ENCODE results near the gene IL12B. TPM values are rescaled to one million over a fixed set of nuclear protein-coding genes. Genes with fewer than 3 reads are reported as not detected.
"Not testable (repeated sequence)": the region's sequence is repeated elsewhere in the genome, so short reads cannot be mapped to it uniquely, and the experiment has no call there.

Gene IL12B
- total and polyA plus RNA-seq, 2 experiments from 2014 or later, result not detected

DNA sequence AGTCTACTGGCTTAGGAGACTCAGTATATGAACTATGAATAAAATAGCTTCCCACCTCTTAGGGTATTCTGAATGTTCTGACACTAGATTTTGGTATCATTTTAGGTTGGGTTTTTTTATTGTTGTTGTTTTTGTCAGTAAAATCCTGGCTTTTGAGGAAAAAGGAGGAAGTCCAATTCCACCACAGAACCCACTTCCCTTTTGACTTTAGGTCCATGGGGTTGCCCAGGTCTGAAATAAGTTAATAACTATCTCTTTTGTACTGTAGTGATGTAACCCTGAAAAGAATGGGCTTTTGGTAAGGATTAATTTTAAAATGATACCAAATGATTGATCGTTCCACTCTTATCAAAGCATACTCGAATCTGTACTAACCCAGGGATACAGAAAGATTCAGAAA lies 29.1 kb upstream of the IL12B start:
- no peak overlapping the region for H2AFZ ChIP-seq
- no peak for TF ChIP-seq EZH2 (IDR thresholded peaks at IDR 0.05; ENCODE audit: insufficient read depth, poor library complexity, severe bottlenecking)
- no peak for TF ChIP-seq EZH2phosphoT487 (IDR thresholded peaks at IDR 0.05; ENCODE audit: insufficient read depth, low read depth)
- no peaks in the 10 kb centered on the region for H3K27me3 ChIP-seq (replicated peaks; ENCODE audit: insufficient read depth)
- no peak overlapping the region for H3K9ac ChIP-seq
- H3K27ac ChIP-seq, result no peak overlapping the region
- H3K4me3 ChIP-seq, result no peak overlapping the region
- H3K4me2 ChIP-seq (ENCODE audit: unreplicated experiment), result no peak overlapping the region
- H3F3A ChIP-seq (ENCODE audit: insufficient read depth), result no peaks in the 10 kb centered on the region
- H3K9me2 ChIP-seq (ENCODE audit: insufficient read depth), result no peaks in the 10 kb centered on the region
- H3K36me3 ChIP-seq (ENCODE audit: low read depth), result no peaks in the 10 kb centered on the region
- no peaks in the 10 kb centered on the region for H4K20me1 ChIP-seq (ENCODE audit: insufficient read depth)
- H3K79me2 ChIP-seq (ENCODE audit: insufficient read depth), result no peaks in the 10 kb centered on the region
- 85 to 97% methylated on average over 2 of the region's 2 CpGs for WGBS, 2 experiments (ENCODE audit: low coverage in 1 of 2, low lambda C conversion rate in 2 of 2, missing lambda C conversion rate in 2 of 2)
- DNase-seq, result no peak
- in situ Hi-C loops (cut with MboI), result no loop called here
- H3K9me3 ChIP-seq (ENCODE audit: low read depth), result no peaks in the 10 kb centered on the region
- no peaks in the 10 kb centered on the region for H3K4me1 ChIP-seq (ENCODE audit: insufficient read depth)

DNA sequence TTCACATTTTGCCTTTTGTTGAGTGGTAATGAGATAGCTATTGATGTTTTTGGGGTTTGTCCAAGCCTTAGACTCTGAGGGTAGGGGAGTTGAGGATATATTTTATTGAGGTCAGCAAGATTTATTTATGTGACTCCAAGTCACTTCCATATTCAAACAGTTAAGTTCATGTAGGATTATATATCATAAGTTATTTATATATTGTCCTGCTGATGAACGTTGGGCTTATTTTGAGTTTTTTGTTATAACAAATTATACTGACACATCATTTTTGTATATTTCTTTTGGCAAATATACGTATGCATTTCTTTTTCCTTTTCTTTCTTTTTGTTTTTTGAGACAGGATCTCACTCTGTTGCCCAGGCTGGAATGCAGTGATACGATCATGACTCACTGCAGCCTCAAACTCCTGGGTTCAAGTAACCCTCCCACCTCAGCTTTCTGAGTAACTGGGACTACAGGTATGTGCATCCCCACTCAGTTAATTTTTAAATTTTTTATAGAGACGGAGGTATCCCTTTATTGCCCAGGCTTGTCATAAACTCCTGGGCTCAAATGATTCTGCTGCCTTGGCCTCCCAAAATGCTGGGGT lies 23.5 kb upstream of the IL12B start:
- Histone ChIP-seq H4K20me1 (ENCODE audit: insufficient read depth) (no peaks in the 10 kb centered on the region), H3K4me1 (ENCODE audit: insufficient read depth) (0 out of 2 replicates have a peak, but pooled peaks cover 7% of the 10 kb centered on the region), H2AFZ (no peak overlapping the region), H3K9me3 (ENCODE audit: low read depth) (no peaks in the 10 kb centered on the region), H3F3A (ENCODE audit: insufficient read depth) (no peaks in the 10 kb centered on the region), H3K9ac (no peak overlapping the region), H3K27ac (no peak overlapping the region), H3K4me3 (no peak overlapping the region), H3K9me2 (ENCODE audit: insufficient read depth) (no peaks in the 10 kb centered on the region), H3K27me3 (replicated peaks; ENCODE audit: insufficient read depth) (no peaks in the 10 kb centered on the region), H3K79me2 (ENCODE audit: insufficient read depth) (no peaks in the 10 kb centered on the region), H3K36me3 (ENCODE audit: low read depth) (no peaks in the 10 kb centered on the region), H3K4me2 (ENCODE audit: unreplicated experiment) (no peak overlapping the region)
- TF ChIP-seq EZH2 (IDR thresholded peaks at IDR 0.05; ENCODE audit: insufficient read depth, poor library complexity, severe bottlenecking) (no peak), EZH2phosphoT487 (IDR thresholded peaks at IDR 0.05; ENCODE audit: insufficient read depth, low read depth) (no peak)
- in situ Hi-C loops (cut with MboI), result no loop called here
- DNase-seq, result no peak
- WGBS, 2 experiments (ENCODE audit: low coverage in 1 of 2, low lambda C conversion rate in 2 of 2, missing lambda C conversion rate in 2 of 2), result 50% methylated on average over 4 of the region's 4 CpGs

DNA sequence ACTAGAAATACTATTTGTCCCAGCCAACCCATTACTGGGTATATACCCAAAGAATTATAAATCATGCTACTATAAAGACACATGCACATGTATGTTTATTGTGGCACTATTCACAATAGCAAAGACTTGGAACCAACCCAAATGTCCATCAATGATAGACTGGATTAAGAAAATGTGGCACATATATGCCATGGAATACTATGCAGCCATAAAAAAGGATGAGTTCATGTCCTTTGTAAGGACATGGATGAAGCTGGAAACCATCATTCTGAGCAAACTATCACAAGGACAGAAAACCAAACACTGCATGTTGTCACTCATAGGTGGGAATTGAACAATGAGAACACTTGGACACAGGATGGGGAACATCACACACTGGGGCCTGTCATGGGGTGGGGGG lies 20.4 kb upstream of the IL12B start:
- H3K4me2 ChIP-seq (ENCODE audit: unreplicated experiment), result not testable (repeated sequence)

DNA sequence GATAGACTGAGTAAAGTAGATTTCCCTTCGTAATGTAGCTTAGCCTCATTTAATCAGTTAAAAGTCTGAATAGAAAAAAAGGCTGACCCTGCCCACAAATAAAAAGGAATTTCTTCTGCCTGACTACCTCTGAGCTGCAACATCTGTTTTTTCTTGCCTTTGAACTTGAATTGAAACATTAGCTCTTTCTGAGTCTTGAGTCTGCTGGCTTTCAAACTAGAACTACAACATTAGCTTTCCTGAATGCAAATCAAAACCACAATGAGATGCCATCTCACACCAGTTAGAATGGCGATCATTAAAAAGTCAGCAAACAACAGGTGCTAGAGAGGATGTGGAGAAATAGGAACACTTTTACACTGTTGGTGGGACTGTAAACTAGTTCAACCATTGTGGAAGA lies 19.9 kb upstream of the IL12B start:
- H4K20me1 ChIP-seq (ENCODE audit: insufficient read depth); H3K27ac ChIP-seq; DNase-seq; H3K9ac ChIP-seq; H3K9me3 ChIP-seq (ENCODE audit: low read depth); H3F3A ChIP-seq (ENCODE audit: insufficient read depth); H2AFZ ChIP-seq; H3K4me2 ChIP-seq (ENCODE audit: unreplicated experiment); H3K9me2 ChIP-seq (ENCODE audit: insufficient read depth); H3K36me3 ChIP-seq (ENCODE audit: low read depth); H3K27me3 ChIP-seq (replicated peaks; ENCODE audit: insufficient read depth); H3K4me1 ChIP-seq (ENCODE audit: insufficient read depth); H3K79me2 ChIP-seq (ENCODE audit: insufficient read depth); in situ Hi-C loops (cut with MboI); H3K4me3 ChIP-seq: not testable (repeated sequence)
- WGBS, 2 experiments (ENCODE audit: low coverage in 1 of 2, low lambda C conversion rate in 2 of 2, missing lambda C conversion rate in 2 of 2), result 29 to 31% methylated on average over 2 of the region's 2 CpGs

More for the DNA sequence above, 20.4 kb upstream of the IL12B start:
- H3K27me3 ChIP-seq (replicated peaks; ENCODE audit: insufficient read depth); H2AFZ ChIP-seq; H3K27ac ChIP-seq; H3K9me3 ChIP-seq (ENCODE audit: low read depth); H3K9ac ChIP-seq; in situ Hi-C loops (cut with MboI); H3F3A ChIP-seq (ENCODE audit: insufficient read depth); H4K20me1 ChIP-seq (ENCODE audit: insufficient read depth); H3K79me2 ChIP-seq (ENCODE audit: insufficient read depth); H3K36me3 ChIP-seq (ENCODE audit: low read depth); H3K4me3 ChIP-seq; DNase-seq; H3K9me2 ChIP-seq (ENCODE audit: insufficient read depth); H3K4me1 ChIP-seq (ENCODE audit: insufficient read depth): not testable (repeated sequence)

DNA sequence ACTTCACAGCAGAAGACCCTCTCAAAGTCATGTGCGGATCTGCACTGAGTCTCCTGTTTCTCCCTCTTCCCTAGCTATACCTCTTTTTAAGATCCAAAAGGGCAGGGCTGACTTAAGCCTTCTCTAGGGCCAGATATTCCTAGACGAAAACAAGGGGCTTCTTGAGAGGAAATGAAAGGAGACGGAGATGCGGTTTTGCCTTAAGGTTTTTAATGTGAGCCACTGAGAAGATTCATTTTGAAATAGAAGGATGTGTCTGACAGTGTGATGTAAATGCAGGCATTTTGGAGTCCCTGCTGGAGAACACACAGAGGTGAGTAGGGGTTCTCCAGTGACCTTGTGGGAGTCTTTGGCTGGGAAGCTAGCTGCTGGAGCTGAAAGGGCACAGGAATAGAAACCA lies 15.6 kb upstream of the IL12B start:
- no peaks in the 10 kb centered on the region for H4K20me1 ChIP-seq (ENCODE audit: insufficient read depth)
- H3K9me2 ChIP-seq (ENCODE audit: insufficient read depth), result no peaks in the 10 kb centered on the region
- no peak overlapping the region for H3K9ac ChIP-seq
- no peaks in the 10 kb centered on the region for H3K79me2 ChIP-seq (ENCODE audit: insufficient read depth)
- no peak overlapping the region for H2AFZ ChIP-seq
- DNase-seq, result no peak
- H3K36me3 ChIP-seq (ENCODE audit: low read depth), result no peaks in the 10 kb centered on the region
- 57 to 60% methylated on average over 4 of the region's 4 CpGs for WGBS, 2 experiments (ENCODE audit: low coverage in 1 of 2, low lambda C conversion rate in 2 of 2, missing lambda C conversion rate in 2 of 2)
- in situ Hi-C loops (cut with MboI), result no loop called here
- no peaks in the 10 kb centered on the region for H3K27me3 ChIP-seq (replicated peaks; ENCODE audit: insufficient read depth)
- H3K4me2 ChIP-seq (ENCODE audit: unreplicated experiment), result no peak overlapping the region
- no peaks in the 10 kb centered on the region for H3K9me3 ChIP-seq (ENCODE audit: low read depth)
- H3K4me3 ChIP-seq, result no peak overlapping the region
- H3K4me1 ChIP-seq (ENCODE audit: insufficient read depth), result peaks cover 13% of the 10 kb centered on the region
- no peak for TF ChIP-seq EZH2phosphoT487 (IDR thresholded peaks at IDR 0.05; ENCODE audit: insufficient read depth, low read depth)
- TF ChIP-seq EZH2 (IDR thresholded peaks at IDR 0.05; ENCODE audit: insufficient read depth, poor library complexity, severe bottlenecking), result no peak
- H3F3A ChIP-seq (ENCODE audit: insufficient read depth), result peaks cover 20% of the 10 kb centered on the region
- no peak overlapping the region for H3K27ac ChIP-seq
